GM19452 (cell line): ENCODE data around the gene NACC1.

Experiments used
- ATAC-seq: cut with Tn5 transposase; IDR thresholded peaks from one replicate; pipeline ENCODE4 v1.9.1; 2021; ENCODE audit not compliant: unreplicated experiment

The NACC1 gene

GRCh38 chr19:13117772-13118423 lies at the start of gene NACC1:
Gene NACC1 (plus strand): TSS chr19:13118264. CDS start chr19:13135208, 16,944 bp downstream.
- no peak for ATAC-seq

DNA sequence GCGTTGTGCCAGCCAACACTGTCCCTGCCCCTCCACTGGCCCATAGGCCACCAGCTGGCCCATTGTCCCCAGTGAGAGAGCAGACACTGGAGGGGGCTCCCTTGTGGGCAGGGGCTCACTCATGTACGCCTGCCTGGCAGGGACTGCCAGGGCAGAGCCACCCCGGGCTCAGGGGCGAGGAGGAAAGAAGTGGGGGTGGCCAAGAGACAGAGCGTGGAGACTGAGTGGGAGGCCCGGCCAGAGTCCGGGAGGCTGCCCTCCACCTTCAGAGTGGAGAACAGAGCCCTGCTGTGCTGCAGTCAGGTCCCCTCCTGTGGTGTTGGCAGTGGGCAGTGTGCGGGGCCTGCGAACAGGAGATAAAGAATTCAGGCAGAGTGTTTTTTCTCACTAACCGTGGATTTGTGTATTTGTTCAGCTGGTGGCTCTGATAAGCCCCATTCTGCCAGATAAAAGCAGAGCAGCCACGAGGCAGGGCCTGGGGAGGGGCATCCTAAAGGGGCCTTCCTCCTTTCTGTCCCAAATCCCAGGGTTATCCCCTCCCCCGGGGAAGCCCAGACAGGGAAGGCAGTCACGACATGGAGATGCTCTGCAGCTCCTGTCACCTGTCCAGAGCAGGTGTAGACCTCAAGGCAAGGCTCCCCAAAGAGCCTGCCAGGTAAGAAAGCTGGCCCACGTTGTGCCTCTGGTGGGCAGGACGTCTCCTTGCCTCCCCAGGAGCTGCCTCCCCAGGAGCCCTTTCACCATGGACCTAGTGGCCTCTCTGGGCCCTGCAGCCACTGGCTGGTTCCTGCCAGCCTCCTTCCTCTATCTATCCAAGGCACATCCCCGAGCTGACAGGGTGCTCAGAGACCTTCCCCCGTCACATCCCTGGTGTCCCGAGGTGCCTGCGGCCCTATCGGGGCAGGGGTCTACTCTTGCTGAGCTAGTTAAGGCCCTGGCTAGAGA lies 48.4 kb upstream of the NACC1 start:
- no peak for ATAC-seq

DNA sequence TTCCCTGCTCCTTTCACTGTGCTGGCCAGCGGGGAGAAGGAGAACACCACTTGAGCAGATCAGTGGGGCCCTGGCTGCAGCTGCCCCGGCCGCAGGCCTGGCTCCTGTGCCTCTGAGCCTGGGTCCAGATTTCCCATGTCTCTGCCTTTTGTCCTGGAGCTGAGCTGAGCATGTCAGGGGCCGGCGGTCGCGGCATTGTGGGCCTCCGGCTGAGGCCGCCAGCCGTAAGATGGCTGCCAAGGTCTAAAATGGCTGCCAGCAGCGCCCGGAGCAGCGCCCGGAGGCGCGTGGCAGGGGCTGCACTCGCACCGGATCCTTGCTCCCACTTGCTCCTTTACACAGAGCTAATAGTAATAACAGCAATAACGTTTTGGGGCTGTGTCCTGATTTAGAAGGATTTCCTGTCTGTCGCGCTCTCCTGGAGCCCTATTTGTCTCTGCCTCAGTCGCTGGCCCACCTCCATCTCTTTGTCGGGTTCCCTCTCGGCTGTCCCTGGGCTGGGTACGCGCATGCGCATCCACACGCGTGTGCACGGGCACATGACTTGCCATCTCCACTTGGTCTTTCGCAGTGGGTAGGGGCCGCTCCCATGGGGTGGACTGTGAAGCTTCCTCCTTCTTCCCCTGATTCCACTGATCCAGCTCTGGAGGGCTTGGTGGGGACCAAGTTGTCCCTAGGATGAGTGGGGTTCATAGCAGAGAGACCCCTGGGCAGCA lies 47.5 kb upstream of the NACC1 start:
- no peak for ATAC-seq

- no peak for ATAC-seq
Measured at GRCh38 chr19:13071444-13072187, 46.4 kb upstream of the NACC1 start.

DNA sequence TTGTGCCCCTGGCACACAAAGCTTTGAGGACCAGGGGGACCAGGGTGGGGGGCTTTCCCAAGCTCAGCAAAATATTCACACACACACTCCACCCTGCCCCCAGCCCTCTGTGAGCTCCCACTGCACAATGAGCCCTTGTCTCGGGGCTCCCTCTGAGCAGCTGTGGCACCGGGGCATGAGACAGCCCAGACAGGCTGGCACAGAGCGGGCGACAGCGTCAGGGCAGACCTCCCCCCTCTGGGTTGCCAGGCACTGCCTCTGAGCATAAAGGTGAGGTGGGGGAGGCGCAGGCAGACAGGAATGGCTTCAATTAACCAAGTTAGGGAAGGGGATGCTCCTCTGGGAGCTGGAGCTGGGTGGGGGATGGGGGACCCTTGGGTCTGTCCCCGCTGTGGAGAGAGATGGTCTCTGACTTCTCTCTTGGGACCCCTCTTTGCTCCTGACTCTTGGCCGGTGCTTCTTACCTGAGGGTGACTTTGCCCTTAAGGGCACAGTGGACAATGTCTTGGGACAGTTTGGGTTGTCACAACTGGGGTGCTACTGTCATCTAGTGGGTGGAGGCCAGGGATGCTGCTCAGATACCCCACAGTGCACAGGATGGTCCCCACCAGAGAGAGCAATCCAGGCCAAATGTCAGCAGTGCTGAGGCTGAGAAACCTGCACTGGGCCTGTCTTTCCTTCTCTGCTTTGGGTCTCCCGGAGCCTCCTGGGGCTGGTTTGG lies 45.7 kb upstream of the NACC1 start:
- no peak for ATAC-seq

- no peak for ATAC-seq
Measured at GRCh38 chr19:13073263-13073662, 44.8 kb upstream of the NACC1 start.

GRCh38 chr19:13074378-13074777 lies 43.7 kb upstream of the NACC1 start:
- no peak for ATAC-seq

DNA sequence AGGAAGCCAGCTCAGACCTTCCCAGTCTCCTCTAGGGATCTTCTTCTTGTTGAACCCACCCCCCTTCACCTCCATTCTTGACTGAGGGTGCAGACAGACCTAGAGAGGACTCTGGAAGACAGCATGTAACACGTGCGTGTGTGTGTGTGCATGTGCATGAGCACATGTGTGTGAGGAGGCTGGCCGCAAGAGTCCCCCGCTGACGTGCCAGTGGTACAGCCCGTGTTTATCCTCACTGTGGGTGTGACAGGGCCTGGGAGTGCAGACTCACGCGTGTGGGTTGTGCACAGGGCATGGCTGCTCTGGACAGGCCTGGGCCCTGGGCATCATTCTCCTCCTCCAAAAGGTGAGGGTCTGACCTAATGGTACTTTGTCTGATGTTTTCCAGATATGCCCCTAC lies 41.7 kb upstream of the NACC1 start:
- no peak for ATAC-seq

DNA sequence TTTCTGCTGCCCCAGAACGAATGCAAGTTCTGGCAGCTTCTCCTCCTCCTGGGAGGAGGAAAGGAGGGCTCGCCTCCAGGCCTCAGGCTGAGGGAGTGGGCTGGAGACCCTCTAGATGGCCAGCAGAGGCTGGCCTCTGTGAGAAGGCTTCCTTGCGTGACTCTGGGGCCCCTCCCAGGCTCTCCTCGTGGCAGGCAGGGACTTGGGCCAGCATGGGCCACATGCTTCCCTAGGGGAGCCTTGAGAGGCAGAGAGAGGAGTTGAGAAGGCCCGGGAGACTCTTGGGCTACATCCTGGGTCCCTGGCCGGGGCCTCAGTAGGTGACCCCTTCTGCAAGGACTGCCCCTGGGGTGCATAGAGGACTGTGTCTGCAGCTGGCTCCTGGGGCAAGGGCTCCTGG lies 41.3 kb upstream of the NACC1 start:
- ATAC-seq = no peak

DNA sequence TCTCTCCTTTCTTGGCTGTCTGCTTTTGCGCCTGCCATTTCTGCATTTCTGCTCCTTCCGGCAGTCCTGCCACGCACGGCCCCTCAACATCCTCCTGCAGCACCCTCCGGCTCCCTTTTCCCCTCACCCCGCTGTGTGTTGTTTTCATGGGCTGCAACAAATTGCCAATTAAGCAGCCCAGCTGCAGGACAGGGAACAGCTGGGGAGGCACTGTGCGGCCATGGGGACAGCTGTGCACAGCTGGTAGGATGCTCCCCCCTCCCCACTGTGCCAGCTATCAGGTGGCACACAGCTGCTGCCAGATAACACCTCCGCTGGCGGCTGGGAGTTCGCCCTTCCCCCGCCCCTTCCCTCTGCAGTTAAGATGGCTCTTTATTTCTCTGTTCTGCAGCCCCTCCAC lies 40.8 kb upstream of the NACC1 start:
- no peak for ATAC-seq

DNA sequence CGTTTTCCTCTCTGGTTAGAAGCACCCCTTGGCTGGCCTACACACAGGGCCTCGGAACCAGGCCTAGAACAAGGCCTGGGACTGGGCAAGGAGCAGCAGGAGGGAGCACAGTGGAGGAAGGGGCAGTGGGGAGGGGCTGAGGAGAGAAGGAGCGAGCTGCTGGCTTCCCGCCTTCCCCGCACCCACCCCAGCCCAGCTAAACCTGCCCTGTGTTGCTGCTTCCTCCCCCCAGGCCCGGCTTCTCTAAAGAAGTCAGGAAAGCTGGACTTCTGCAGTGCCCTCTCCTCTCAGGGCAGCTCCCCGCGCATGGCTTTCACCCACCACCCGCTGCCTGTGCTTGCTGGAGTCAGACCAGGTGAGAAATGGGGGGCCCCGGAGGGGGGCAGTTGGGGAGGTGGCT lies 39.7 kb upstream of the NACC1 start:
- no peak for ATAC-seq

GRCh38 chr19:13078897-13079541 lies 39.0 kb upstream of the NACC1 start:
- no peak for ATAC-seq

DNA sequence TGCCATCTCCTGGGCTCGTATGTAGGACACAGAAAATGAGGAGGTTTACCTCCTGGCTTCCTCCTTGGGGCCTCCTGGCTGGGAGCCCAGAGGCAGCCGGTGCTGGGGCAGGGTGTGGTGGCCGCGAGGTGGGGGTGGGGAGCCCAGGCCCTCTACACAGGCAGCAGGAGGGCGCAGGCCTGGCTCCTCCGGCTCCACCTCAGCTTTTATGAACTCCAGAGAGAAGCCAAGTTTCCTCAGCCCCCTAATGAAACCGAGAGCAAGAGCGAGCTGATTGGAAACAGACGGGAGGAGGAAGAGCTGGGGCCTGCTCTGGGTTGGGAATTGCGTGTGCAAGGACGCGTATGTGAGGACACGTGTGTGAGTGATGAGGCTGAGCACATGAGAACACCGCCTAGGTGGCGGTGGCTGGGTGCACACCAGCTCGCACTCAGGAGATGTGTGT lies 38.5 kb upstream of the NACC1 start:
- ATAC-seq = no peak

DNA sequence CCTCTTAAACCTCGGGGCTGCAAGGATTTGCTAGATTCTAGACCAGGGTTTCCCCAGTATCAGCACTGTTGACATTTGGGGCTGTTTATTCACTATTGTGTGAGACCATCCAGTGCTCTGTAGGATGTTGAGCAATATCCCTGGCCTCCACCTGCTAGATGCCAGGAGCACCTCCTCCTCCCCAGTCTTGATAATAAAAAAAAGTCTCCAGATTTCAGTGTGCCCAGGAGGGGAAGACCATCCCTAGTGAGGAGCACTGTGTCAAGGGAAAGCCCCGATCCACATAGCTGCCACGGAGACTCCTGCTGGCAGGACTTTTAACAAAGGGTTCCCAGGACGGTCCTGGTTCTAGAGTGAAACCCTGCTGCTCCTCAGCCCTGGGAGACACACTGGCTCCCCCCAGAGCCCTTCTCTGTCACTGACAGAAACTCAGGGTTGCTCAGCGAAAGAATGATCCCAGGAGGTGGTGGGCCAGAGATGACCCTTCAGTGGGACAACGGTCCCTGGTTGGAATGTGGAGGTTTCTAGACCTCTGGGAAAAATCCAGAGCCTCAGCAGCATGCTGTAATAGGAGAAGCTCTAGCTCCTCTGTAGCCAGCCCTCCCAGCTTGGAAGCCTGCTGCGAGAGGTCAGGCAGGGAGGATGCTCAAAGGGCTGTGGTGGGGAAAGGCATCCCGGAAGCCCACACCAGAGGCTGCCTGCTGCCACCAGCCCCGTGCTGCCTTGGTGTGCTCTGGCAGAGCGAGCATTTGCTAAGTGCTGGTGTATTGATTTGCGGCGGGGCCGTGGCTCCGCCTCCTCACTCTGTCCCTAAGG lies 35.7 kb upstream of the NACC1 start:
- no peak for ATAC-seq

DNA sequence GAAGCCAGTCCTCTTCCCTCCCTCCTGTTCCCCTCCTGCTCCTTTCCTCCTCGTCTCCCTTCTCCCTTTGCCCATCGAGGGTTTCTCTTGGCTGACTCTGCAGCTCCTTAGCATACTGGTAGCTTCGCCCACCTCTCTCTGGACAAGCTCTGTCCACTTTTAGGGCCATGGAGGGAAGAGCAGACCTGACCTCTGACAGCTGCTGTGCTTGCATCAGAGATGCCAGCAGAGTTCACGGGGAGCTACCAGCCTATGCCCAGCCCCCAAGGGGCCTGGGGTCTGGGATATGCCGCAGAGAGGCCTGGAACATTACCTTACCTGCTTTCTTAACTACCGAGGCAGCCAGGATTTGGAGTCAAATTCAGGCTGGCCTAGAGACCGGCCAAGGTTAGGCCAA lies 35.1 kb upstream of the NACC1 start:
- ATAC-seq = no peak

GRCh38 chr19:13083627-13084026 lies 34.4 kb upstream of the NACC1 start:
- ATAC-seq = no peak

GRCh38 chr19:13085666-13086065 lies 32.4 kb upstream of the NACC1 start:
- no peak for ATAC-seq

DNA sequence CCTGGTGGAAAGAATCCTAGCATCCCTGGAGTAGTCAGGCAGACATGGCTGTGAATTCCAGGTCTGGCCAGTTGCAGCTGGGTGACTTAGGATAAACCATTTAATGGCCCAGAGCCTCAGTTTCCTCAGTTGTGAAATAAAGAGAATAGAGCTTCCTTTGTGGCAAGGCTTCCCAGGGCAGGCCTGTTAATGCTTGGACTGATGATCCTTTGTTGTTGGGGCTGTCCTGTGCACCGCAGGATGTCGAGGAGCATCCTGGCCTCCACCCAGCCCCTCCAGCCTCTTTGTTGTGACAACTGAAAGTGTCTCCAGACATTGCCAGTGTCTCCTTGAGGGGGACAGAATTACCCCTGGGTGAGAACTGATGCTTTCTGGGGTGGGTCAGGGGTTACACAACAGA lies 31.7 kb upstream of the NACC1 start:
- ATAC-seq = no peak

GRCh38 chr19:13087295-13087694 lies 30.8 kb upstream of the NACC1 start:
- ATAC-seq = no peak
